ENCODE results near the gene CAMK2B. TPM values are rescaled to one million over a fixed set of nuclear protein-coding genes. Genes with fewer than 3 reads are reported as not detected.

Gene CAMK2B
- total RNA-seq, 2 experiments from 2014 or later, result 0.97 to 1.9 TPM

GRCh38 chr7:44189993-44190872, 135.2 kb downstream of the CAMK2B start:
- Mint-ChIP-seq H3K27ac (no peak overlapping the region), H3K27me3 (peaks cover 4% of the 10 kb centered on the region), H3K9me3 (no peaks in the 10 kb centered on the region), H3K36me3 (ENCODE audit: low read depth) (no peaks in the 10 kb centered on the region), H3K4me3 (no peak overlapping the region), H3K4me1 (ENCODE audit: low read depth) (peaks cover 6% of the 10 kb centered on the region)
- ChIA-PET CTCF (no interaction called here), POLR2A (no interaction called here)
- no peak for ATAC-seq
- no peak for DNase-seq
- intact Hi-C loops (cut with micrococcal nuclease), result no loop called here
- TF ChIP-seq, protein P1, sequence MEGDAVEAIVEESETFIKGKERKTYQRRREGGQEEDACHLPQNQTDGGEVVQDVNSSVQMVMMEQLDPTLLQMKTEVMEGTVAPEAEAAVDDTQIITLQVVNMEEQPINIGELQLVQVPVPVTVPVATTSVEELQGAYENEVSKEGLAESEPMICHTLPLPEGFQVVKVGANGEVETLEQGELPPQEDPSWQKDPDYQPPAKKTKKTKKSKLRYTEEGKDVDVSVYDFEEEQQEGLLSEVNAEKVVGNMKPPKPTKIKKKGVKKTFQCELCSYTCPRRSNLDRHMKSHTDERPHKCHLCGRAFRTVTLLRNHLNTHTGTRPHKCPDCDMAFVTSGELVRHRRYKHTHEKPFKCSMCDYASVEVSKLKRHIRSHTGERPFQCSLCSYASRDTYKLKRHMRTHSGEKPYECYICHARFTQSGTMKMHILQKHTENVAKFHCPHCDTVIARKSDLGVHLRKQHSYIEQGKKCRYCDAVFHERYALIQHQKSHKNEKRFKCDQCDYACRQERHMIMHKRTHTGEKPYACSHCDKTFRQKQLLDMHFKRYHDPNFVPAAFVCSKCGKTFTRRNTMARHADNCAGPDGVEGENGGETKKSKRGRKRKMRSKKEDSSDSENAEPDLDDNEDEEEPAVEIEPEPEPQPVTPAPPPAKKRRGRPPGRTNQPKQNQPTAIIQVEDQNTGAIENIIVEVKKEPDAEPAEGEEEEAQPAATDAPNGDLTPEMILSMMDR (IDR thresholded peaks at IDR 0.05), result no peak

DNA sequence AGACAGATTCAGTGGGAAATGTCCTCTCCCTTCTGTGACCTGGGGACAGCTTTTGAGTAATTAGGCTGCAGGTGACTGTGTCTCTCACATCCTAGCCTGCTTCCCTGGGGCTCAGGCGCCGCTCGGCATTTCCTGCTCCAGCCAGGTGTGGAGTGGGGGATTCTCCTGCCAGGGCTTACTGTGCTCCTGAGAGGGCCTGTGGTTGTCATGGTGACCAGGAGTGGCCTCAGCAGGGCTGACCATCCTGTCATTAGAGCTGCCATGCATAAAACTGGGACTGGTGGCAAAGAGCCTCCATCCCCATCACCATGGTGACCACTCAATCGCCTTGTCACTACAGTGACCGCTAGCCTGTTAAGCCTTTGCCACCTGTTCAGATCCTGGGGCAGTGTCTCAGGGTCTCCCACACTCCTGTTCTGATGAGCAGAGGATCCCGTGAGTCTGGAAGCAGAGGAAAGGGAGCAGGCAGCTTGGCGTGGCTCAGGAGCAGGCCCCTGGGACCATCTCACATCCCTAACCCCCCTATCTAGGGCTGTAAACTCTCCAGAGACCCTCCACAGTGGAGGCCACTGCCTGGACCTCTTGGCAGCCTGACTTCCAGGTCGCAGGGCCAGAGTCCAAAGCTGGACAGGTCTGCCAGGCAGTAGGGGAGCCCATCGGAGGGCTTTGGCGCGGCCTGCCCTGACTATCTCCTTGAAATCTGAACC, 136.0 kb downstream of the CAMK2B start, which contains the start of gene GCK:
Gene GCK (minus strand): TSS at position 154 of the 707 bp plus-strand sequence. CDS start 486 bp downstream, outside the sequence.
- no peak within 1 kb of the TSS for H3K4me3 Mint-ChIP-seq
- H3K27me3 Mint-ChIP-seq, result peaks cover 4% of the 10 kb centered on the region
- TF ChIP-seq, protein P1 (IDR thresholded peaks at IDR 0.05), result no peak
- CTCF ChIA-PET, result no interaction called here
- no peak within 1 kb of the TSS for H3K27ac Mint-ChIP-seq
- peaks cover 6% of the 10 kb centered on the region for H3K4me1 Mint-ChIP-seq (ENCODE audit: low read depth)
- ATAC-seq, result no peak
- H3K9me3 Mint-ChIP-seq, result no peaks in the 10 kb centered on the region
- POLR2A ChIA-PET, result no interaction called here
- intact Hi-C loops (cut with micrococcal nuclease), result no loop called here
- DNase-seq, result no peak
- no peaks in the 10 kb centered on the region for H3K36me3 Mint-ChIP-seq (ENCODE audit: low read depth)

DNA sequence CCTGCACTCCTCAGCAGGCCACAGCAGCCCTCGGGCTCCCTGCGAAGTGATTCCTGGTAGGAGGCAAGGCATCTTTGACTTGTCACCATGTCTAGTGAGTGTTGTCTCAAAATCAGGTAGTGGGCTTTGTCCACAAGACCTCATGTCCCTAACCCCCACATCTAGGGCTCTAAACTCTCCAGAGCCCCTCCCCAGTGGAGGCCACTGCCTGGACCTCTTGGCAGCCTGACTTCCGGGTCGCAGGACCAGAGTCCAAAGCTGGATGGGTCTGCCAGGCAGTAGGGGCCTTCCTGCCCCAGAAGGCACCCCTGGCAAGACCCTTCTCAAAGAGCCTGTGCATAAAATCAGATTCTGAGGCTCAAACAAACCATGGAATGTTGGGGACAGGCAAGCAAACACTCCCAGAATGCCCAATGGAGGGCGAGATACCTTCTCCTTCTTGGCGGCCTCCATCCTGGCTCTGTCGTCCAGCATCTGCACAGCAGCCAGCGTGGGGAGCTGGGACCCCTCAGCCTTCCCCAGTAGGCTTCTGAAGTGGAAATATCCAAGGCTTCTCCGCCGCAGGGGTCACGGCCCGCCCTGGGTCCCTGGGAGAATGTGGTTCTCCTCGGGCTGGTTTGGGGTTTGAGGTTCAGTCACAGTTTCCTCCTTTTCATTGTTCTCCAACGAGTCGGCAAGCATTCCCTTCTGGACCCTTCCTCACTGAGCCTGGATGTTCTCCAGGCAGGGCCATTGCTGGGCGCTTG, 136.7 kb downstream of the CAMK2B start:
- intact Hi-C loops (cut with micrococcal nuclease), result no loop called here
- POLR2A ChIA-PET, result no interaction called here

GRCh38 chr7:44187636-44188416, 137.6 kb downstream of the CAMK2B start:
- intact Hi-C loops (cut with micrococcal nuclease), result no loop called here
- POLR2A ChIA-PET, result no interaction called here

More for the DNA sequence above, 136.7 kb downstream of the CAMK2B start:
- Mint-ChIP-seq H3K9me3 (no peaks in the 10 kb centered on the region), H3K4me1 (ENCODE audit: low read depth) (peaks cover under 1% of the 10 kb centered on the region), H3K27me3 (peaks cover 4% of the 10 kb centered on the region), H3K4me3 (no peak overlapping the region), H3K36me3 (ENCODE audit: low read depth) (no peaks in the 10 kb centered on the region), H3K27ac (no peak overlapping the region)
- ATAC-seq (no peak), DNase-seq (no peak)
- CTCF ChIA-PET, result no interaction called here
- TF ChIP-seq, protein P1 (IDR thresholded peaks at IDR 0.05), result no peak

More at GRCh38 chr7:44187636-44188416, 137.6 kb downstream of the CAMK2B start:
- Mint-ChIP-seq H3K36me3 (ENCODE audit: low read depth) (no peaks in the 10 kb centered on the region), H3K9me3 (peaks cover 4% of the 10 kb centered on the region), H3K4me3 (no peak overlapping the region), H3K4me1 (ENCODE audit: low read depth) (no peaks in the 10 kb centered on the region), H3K27ac (no peak overlapping the region), H3K27me3 (peaks cover 4% of the 10 kb centered on the region)
- no peak for DNase-seq
- CTCF ChIA-PET, result no interaction called here
- TF ChIP-seq, protein P1 (IDR thresholded peaks at IDR 0.05), result no peak
- no peak for ATAC-seq

Data from activated CD8-positive, alpha-beta T cell treated with anti-CD3 and anti-CD28 coated beads for 36 hours (primary cell).